ENCODE data around the gene IL15. TPM values are rescaled to one million over a fixed set of nuclear protein-coding genes. Genes with fewer than 3 reads are reported as not detected.
"Not testable (repeated sequence)": the region's sequence is repeated elsewhere in the genome, so short reads cannot be mapped to it uniquely, and the experiment has no call there.

IL15 gene
- total and polyA plus RNA-seq, 12 donors, result 1.4 to 19.6 (median 2.0) TPM

- Histone ChIP-seq H3K27ac (no peak overlapping the region), H3K27me3 (no peaks in the 10 kb centered on the region), H3K4me3 (no peak overlapping the region), H3K9me3 (no peaks in the 10 kb centered on the region), H3K4me1 (peaks cover 0 to 14% (median 6%) of the 10 kb centered on the region in 9 donors), H3K36me3 (no peaks in the 10 kb centered on the region)
- DNase-seq (peak in 1 of 2 donors; percentile 11), ATAC-seq (no peak)
- TF ChIP-seq CTCF (IDR thresholded peaks at IDR 0.05), result no peak
- intact Hi-C loops (cut with DNase I), result no loop called here
Observed at GRCh38 chr4:141686879-141687278, 50.5 kb downstream of the IL15 start.

- intact Hi-C loops (cut with DNase I); ATAC-seq; H3K27me3 ChIP-seq; DNase-seq; H3K4me3 ChIP-seq; H3K27ac ChIP-seq; H3K9me3 ChIP-seq; H3K36me3 ChIP-seq: not testable (repeated sequence)
- H3K4me1 ChIP-seq, result peaks cover 0 to 14% (median 6%) of the 10 kb centered on the region in 9 donors
- WGBS, 2 donors, result 96 to 99% methylated on average over 25 to 29 of the region's 29 CpGs
Observed at GRCh38 chr4:141689726-141690296, 53.4 kb downstream of the IL15 start.

- H3K4me1 ChIP-seq, result peaks cover 0 to 12% (median 6%) of the 10 kb centered on the region in 9 donors
- 92 to 93% methylated on average over 1 of the region's 1 CpG for WGBS, 2 donors
- H3K27me3 ChIP-seq; DNase-seq; ATAC-seq; H3K36me3 ChIP-seq; H3K4me3 ChIP-seq; intact Hi-C loops (cut with DNase I); H3K27ac ChIP-seq: not testable (repeated sequence)
- peaks cover 0 to 11% (median 0%) of the 10 kb centered on the region in 11 donors for H3K9me3 ChIP-seq
Observed at GRCh38 chr4:141691247-141691646, 54.9 kb downstream of the IL15 start.

- no peak overlapping the region for H3K4me3 ChIP-seq
- no peaks in the 10 kb centered on the region for H3K36me3 ChIP-seq
- H3K27me3 ChIP-seq, result no peaks in the 10 kb centered on the region
- H3K27ac ChIP-seq, result no peak overlapping the region
- WGBS, 2 donors, result 64 to 75% methylated on average over 2 of the region's 2 CpGs
- peaks cover 0 to 4% (median 0%) of the 10 kb centered on the region in 9 donors for H3K4me1 ChIP-seq
- peaks cover 0 to 13% (median 0%) of the 10 kb centered on the region in 11 donors for H3K9me3 ChIP-seq
- ATAC-seq (no peak), DNase-seq (no peak)
- intact Hi-C loops (cut with DNase I), result no loop called here
- no peak for TF ChIP-seq CTCF (IDR thresholded peaks at IDR 0.05)
Observed at GRCh38 chr4:141692081-141692480, 55.7 kb downstream of the IL15 start.

- H3K4me1 ChIP-seq, result no peaks in the 10 kb centered on the region
- H3K27me3 ChIP-seq, result no peaks in the 10 kb centered on the region
- no peak overlapping the region for H3K27ac ChIP-seq
- WGBS, 2 donors, result 96 to 100% methylated on average over 2 of the region's 2 CpGs
- no peak for ATAC-seq
- no peak for DNase-seq
- no peak overlapping the region for H3K4me3 ChIP-seq
- H3K9me3 ChIP-seq, result peaks cover 0 to 13% (median 0%) of the 10 kb centered on the region in 11 donors
- TF ChIP-seq CTCF (IDR thresholded peaks at IDR 0.05), result no peak
- no peaks in the 10 kb centered on the region for H3K36me3 ChIP-seq
- intact Hi-C loops (cut with DNase I), result no loop called here
Observed at GRCh38 chr4:141697116-141697515, 60.7 kb downstream of the IL15 start.
